OCI-LY3 (cell line): ENCODE measurements around the gene GRID1.

Experiments
- EZH2phosphoT487 ChIP-seq: fragments of 200-600 bp; shearing (Covaris generic); IDR thresholded peaks from 2 replicates; pipeline ENCODE4 v1.6.1; 2018; ENCODE audit warnings: antibody characterized with exemption, mixed run types, low read depth
- TF ChIP-seq, protein P1 (sequence below): fragments of 200-600, 300-600 bp; sonication (generic); IDR thresholded peaks from 2 replicates; pipeline ENCODE4 v1.5.1; 2014; ENCODE audit warnings: antibody characterized with exemption, low read length, low read depth

DNA sequence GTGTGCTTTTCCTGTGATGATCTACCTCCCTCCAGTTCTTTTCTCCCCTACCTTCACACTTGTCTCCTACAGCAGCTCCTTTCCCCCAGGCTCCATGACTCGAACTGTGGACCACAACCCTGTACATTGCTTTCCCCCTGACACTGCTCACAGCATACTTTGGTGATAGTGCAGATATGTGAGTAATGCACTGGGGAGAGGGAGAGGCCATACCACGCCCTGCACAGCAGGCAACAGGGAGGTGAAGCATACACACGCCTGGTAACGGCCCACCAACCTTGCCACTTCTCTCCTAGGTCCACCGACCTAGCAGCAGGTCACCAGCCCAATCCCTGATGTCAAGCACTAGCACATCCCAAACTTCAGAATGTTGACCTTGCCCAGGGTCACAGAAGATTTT is 238.2 kb downstream of the GRID1 start:
- TF ChIP-seq, protein P1, sequence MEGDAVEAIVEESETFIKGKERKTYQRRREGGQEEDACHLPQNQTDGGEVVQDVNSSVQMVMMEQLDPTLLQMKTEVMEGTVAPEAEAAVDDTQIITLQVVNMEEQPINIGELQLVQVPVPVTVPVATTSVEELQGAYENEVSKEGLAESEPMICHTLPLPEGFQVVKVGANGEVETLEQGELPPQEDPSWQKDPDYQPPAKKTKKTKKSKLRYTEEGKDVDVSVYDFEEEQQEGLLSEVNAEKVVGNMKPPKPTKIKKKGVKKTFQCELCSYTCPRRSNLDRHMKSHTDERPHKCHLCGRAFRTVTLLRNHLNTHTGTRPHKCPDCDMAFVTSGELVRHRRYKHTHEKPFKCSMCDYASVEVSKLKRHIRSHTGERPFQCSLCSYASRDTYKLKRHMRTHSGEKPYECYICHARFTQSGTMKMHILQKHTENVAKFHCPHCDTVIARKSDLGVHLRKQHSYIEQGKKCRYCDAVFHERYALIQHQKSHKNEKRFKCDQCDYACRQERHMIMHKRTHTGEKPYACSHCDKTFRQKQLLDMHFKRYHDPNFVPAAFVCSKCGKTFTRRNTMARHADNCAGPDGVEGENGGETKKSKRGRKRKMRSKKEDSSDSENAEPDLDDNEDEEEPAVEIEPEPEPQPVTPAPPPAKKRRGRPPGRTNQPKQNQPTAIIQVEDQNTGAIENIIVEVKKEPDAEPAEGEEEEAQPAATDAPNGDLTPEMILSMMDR, result no peak
- no peak for TF ChIP-seq EZH2phosphoT487
